ENCODE results near the gene GAB1. TPM values are rescaled to one million over a fixed set of nuclear protein-coding genes. Genes with fewer than 3 reads are reported as not detected.

The GAB1 gene
- total RNA-seq, 1 experiment from 2014 or later: 15.3 TPM

DNA sequence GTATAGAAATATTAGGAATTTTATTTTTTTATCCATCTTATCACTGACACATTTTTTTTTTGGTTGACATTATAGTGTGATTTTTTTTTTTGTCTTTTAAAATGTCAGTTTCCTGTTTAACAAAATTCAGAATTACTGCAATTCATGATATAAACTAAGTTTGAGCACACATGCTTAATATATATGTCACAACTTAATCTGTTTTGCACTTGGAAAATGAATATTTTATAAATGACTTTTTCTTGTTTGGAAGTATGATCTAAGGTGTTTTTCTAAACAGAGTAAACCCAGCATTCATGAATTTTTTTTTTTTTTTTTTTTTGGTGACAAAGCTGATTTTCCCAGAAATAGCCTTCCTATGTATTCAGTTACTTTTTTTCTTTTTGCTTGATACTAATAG lies 179.2 kb downstream of the GAB1 start:
- Histone ChIP-seq H2BK15ac (ENCODE audit: low read depth, low read length) (no peak overlapping the region), H2BK120ac (ENCODE audit: low read depth, low read length, poor library complexity, severe bottlenecking) (no peak overlapping the region), H3K4ac (ENCODE audit: low read depth, low read length) (no peak overlapping the region), H4K20me1 (ENCODE audit: control insufficient read depth, insufficient read depth, insufficient read length) (no peaks in the 10 kb centered on the region), H2AK5ac (ENCODE audit: insufficient read length, low read length) (no peak overlapping the region), H3K23me2 (ENCODE audit: insufficient read length, low read depth, low read length, poor library complexity, severe bottlenecking) (no peaks in the 10 kb centered on the region), H3T11ph (ENCODE audit: low read length) (no peak overlapping the region), H3K9me3 (ENCODE audit: control insufficient read depth, low read depth, low read length) (no peaks in the 10 kb centered on the region), H4K91ac (ENCODE audit: insufficient read length, low read depth, low read length) (no peak overlapping the region), H2BK20ac (ENCODE audit: low read depth, low read length, poor library complexity, severe bottlenecking) (no peak overlapping the region), H3K79me1 (ENCODE audit: insufficient read depth, low read depth, low read length, poor library complexity, severe bottlenecking) (no peaks in the 10 kb centered on the region), H4K8ac (replicated peaks; ENCODE audit: insufficient read length, low read depth, low read length) (no peak overlapping the region), H3K23ac (ENCODE audit: insufficient read length, low read depth, low read length) (no peak overlapping the region), H3K4me2 (ENCODE audit: insufficient read depth, insufficient read length, low read length) (no peak overlapping the region), H2AFZ (ENCODE audit: low read length) (no peak overlapping the region), H3K14ac (ENCODE audit: insufficient read depth, low read length) (no peak overlapping the region), H3K4me1 (ENCODE audit: insufficient read depth, low read length) (no peaks in the 10 kb centered on the region), H3K9ac (ENCODE audit: extremely low read depth, insufficient read length, low read length) (no peak overlapping the region), H3K18ac (ENCODE audit: insufficient read length, low read depth, low read length) (no peak overlapping the region), H3K27me3 (ENCODE audit: insufficient read depth, low read length) (no peaks in the 10 kb centered on the region), H3K56ac (ENCODE audit: insufficient read length, low read depth, low read length) (no peak overlapping the region), H4K5ac (ENCODE audit: insufficient read length, low read depth, low read length) (no peak overlapping the region), H2BK5ac (ENCODE audit: insufficient read length, low read length) (no peak overlapping the region), H2BK12ac (ENCODE audit: insufficient read length, low read depth, low read length) (no peak overlapping the region), H3K79me2 (ENCODE audit: insufficient read depth, low read length) (peaks cover 24% of the 10 kb centered on the region), H3K27ac (ENCODE audit: insufficient read length, low read depth, low read length) (no peak overlapping the region)
- TF ChIP-seq, protein P1, sequence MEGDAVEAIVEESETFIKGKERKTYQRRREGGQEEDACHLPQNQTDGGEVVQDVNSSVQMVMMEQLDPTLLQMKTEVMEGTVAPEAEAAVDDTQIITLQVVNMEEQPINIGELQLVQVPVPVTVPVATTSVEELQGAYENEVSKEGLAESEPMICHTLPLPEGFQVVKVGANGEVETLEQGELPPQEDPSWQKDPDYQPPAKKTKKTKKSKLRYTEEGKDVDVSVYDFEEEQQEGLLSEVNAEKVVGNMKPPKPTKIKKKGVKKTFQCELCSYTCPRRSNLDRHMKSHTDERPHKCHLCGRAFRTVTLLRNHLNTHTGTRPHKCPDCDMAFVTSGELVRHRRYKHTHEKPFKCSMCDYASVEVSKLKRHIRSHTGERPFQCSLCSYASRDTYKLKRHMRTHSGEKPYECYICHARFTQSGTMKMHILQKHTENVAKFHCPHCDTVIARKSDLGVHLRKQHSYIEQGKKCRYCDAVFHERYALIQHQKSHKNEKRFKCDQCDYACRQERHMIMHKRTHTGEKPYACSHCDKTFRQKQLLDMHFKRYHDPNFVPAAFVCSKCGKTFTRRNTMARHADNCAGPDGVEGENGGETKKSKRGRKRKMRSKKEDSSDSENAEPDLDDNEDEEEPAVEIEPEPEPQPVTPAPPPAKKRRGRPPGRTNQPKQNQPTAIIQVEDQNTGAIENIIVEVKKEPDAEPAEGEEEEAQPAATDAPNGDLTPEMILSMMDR (conservative IDR thresholded peaks at IDR 0.05): no peak
- peaks cover 2% of the 10 kb centered on the region; the same call in 1 of the 2 replicates for H3K27me3 Mint-ChIP-seq (ENCODE audit: low read depth)
- H3K4me1 Mint-ChIP-seq: peaks cover 16 to 22% of the 10 kb centered on the region in 2 experiments
- peak overlapping the region; percentile 69 to 96 for H3K4me3 Mint-ChIP-seq
- 0 out of 7 replicates have a peak overlapping the region, but pooled peaks of 1 of the 3 experiments have one; percentile 28 for H3K27ac Mint-ChIP-seq
- DNase-seq: no peak
- H3K9me3 Mint-ChIP-seq: no peaks in the 10 kb centered on the region
- peaks cover 13 to 57% (median 55%) of the 10 kb centered on the region in 3 experiments; a peak in 6 of 7 replicates for H3K36me3 Mint-ChIP-seq (ENCODE audit: insufficient read depth in 1 of 3, low read depth in 3 of 3)
